Measurements from ENCODE around the gene RAB35.

RAB35 gene

GRCh38 chr12:120132054-120132836, 15.7 kb upstream of the RAB35 start:
- no peak for DNase-seq

- DNase-seq = no peak
Measured at GRCh38 chr12:120131116-120131515, 14.6 kb upstream of the RAB35 start.

GRCh38 chr12:120130011-120130410, 13.5 kb upstream of the RAB35 start:
- no peak for DNase-seq

- DNase-seq = peak; percentile 90 to 93 (median 93)
Measured at GRCh38 chr12:120126635-120127005, 10.1 kb upstream of the RAB35 start.

GRCh38 chr12:120125792-120126634, 9.5 kb upstream of the RAB35 start:
- DNase-seq = no peak

DNA sequence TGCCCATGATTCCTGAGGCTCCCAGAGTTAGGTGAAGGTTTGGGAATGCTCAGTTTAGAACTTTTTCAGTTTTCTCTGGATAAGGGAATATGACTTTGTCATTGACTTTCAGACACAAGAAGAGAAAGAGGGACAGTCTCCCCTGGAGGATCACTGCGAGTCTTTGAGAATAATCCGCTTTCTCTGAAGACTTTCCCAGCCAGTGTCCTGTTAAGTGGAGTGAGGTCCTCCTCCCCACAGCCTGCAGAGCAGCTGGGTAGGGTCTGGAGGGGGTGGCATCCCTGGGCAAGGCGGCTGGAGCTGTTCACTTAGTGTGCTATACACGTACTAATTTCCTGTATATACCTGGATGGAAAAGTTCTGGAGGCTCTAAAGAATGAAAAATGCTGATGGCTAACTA, 8.5 kb upstream of the RAB35 start:
- no peak for DNase-seq

GRCh38 chr12:120121766-120122293, 5.3 kb upstream of the RAB35 start:
- DNase-seq = peak; percentile 14 to 56 (median 46)

- DNase-seq = no peak
Measured at GRCh38 chr12:120121343-120121742, 4.8 kb upstream of the RAB35 start.

DNA sequence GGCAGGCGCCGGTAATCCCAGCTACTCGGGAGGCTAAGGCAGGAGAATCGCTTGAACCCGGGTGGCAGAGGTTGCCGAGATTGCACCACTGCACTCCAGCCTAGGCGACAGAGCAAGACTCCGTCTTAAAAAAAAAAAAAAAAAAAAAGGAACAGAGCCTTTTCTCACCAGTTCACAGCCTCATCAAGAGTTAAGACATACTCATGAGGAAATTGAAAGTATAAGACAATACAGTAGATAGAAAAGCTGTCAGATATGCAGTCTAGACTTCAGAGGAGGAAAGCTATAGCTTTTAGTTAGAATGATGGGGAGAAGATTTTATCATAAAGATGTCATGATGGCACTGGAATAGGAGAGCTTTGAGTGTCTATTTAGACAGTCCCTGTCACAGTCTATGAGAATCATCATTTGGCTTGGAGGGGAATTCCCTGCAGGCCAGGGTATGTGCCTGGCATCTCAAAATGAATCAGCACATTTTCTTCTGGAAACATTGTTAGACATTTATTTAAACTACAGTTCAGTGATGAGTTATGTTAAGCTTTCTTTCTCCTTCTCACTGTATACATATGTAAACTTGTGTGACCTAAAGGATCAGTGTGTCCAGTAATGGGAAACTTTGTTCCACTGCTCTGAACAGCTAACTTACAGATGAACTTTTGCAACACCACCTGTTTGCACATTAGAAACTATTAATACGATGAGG, 2.9 kb upstream of the RAB35 start:
- peak; percentile 71 to 84 (median 76) for DNase-seq

DNA sequence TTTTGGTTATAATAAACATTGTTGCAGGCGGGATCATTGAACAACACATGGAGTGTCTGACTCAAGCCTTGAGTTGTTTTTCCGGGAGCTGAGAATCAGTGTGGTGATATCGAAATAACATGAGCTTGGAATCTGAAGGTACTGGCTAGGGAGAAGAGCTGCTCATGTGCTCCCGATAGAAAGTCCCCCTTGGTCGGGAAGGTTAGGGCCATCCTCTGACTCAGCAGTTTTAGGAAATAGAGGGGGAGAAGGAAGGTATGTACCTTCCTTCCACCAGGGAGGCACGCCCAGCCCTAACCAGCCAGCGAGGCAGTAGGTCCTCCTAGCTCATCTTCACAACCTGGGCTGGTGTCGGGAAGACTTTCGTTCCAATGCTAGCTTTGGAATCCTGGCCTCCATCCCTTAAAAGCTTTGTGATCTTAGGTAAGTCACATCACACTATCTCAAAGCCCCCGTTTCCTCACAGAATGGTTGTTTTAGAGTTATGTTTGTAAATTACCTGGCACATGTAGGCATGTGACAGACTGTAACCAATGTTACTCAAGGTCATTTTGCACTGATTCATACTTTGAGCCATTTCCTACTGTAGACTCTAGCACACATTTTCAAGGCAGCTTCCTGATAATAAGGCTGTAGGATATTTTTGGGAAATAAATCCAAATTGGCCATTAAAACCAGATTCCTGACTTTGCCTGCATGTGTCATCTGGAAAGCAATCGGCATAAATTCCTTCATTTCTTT, 1.9 kb upstream of the RAB35 start:
- peak; percentile 17 to 56 (median 46) for DNase-seq

DNA sequence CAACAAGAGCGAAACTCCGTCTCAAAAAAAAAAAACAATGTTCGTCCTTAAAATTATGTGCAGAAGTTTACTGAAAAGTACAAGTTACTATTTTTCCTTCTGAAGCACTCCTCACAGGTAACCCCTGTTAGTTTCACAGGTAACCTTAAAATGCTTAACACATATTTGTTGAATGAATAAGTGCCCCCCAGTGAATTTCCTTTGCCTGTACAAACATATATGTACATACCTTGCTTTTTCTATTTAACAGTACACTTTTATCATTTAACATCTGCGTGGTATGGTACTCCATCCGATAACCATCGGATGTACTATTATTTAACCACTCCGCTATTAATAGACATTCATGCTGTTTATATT, 1.4 kb upstream of the RAB35 start:
- DNase-seq = no peak

DNA sequence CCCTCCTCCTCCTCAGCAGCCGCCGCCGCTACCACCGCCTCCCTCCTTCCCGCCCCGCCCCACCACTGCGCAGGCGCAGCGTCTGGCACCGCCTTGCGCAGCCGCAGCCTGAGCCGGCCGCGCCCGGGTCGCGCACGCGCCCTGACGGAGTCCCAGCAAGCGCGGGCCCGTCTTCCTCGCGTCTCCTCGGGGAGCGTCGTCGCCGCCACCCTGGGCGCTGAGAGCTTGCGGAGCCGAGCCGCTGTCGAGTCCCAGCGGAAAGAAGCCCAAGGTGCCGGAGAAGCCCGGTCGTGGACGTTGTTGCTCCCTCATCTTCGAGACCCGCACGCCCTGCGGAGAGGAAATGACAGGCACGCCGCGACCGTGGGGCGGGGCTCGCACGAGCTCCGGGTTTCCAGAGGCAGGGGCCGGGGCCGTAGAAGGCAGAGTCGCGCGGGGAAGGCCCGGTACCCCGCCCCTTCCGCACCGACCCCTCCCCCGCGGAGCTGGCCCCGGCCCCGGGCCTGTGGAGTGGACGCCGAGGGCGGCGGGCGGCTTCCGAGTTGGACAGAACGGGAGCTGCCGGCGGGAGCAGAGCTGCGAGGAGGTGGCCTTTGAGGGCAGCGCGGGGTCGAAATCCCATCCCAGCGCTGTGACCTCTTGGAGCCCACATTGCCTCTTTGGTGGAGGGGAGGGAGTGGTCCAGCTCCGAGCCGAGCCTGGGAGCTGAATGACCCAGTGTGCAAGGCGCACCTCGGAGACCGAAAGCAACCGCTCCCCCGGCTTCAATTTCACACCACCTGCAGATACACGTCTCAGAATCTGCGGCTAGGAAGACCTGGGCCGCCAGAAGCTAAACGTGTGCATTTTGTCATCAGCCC, 469 bp upstream of the RAB35 start:
- peak; percentile 96 to 99 (median 99) for DNase-seq

DNA sequence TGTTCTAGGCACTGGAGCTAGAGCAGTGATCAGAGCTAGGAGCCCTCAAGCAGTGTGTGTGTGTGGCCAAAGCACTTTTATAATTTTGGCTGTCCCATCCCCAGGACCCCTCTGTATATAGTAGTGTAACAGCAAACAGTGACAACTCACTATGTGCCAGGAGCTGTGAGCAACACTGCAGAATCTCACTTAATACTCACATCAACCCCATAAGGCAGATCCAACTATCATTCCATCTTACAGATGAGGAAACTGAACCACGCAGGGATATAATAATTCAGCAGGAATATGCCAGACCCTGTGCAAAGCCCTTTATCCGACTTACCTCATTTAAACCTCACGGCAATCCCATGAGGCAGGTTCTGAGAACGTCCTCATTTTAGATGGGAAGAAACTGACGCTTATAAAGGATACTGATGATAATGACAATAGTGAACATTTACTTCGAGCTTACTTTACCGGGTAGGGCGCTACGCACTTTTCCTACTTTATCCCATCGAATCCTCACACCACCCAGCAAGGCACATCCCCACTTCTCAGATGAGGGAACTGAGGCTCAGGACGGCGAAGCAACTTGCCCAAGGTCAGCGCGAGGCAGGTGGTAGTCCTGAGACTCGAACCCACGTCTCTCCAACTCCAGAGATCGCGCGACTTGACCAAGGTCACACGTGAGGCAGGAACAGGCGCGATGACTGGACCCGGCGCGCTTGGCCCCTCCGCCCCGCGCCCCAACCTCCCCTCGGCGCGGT, 687 bp downstream of the RAB35 start:
- DNase-seq = peak; percentile 53 to 70 (median 56)

DNA sequence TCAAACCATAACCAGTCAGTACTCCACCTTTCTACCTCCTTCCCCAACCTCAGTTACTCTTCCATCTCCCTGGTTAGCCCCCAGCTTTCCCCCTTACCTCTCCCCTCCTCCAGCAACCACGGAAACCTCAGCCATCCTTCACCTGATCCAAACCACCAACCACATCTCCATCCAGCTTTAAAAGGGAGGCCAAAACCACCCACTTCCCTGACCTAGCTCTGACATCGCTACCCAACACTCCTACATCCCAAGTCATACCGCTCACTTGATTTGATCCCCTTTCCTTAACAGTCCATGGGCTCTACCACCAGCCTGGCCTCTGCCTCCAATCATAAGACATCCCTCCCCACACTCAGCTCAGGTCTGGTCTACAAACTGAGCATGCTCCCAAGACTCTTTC, 1.5 kb downstream of the RAB35 start:
- peak in 2 of 3 donors; percentile 28 to 35 for DNase-seq

DNA sequence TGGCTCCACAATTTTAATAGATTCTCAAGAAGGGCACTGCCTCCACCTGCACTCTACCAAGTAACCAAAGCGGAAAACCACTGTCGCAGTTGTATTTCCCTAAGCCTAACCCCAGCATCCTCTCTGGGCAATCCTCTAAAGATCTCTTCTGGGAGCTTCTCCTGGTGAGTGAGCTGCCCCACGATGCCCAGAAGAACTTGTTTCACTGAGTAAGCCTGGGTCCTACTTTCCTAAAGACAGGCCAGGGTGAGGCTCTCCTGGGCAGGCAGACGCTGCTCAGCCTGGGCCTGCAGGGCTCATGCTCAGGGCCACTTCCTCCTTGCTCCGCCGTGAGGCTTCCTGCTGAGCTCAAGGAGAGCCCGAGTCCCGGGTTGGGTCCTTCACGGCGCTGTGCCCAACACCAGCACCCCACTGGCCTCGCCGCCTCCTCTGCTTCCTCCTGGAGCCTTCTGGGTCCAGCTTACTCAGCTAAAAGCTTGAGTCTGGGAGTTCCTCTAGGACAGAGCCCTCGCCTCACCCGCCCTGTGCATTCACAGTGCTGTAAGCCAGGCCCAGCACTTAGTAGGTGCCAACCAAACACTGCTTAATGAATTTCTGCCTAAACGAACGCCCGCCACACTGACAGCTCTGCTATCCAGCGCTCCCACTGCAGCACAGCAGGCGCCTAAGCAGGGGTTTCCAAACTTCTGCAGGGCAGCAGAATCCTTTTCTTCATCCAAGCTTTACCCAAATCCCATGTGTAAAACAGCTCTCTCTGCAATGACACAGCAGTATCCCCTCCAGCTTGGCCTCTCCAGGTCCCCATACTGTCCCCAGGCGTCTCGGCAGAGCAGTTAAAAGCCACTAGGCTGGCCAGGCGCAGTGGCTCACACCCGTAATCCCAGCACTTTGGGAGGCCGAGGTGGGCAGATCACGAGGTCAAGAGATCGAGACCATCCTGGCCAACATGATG, 5.7 kb downstream of the RAB35 start:
- peak; percentile 93 to 95 (median 95) for DNase-seq

GRCh38 chr12:120109570-120110267, 6.8 kb downstream of the RAB35 start:
- no peak for DNase-seq

DNA sequence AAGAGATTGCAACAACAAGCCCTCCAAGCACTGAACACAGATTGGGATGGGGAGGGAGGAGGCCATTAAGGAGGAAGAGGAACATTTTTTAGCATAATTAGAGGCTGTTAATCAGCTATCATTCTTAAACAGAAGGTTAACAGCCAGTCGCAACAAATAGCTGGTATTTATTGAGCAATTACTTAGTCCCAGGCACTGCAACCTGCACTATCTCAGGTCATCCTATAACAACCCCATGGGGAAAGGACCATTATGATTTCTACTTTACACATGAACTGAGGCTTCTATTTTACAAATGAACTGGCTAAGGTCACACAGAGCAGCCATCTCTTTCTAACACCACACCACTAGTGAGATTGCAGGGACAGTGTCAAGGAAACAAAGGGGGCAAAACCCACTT, 10.4 kb downstream of the RAB35 start:
- no peak for DNase-seq

GRCh38 chr12:120103371-120103770, 13.2 kb downstream of the RAB35 start:
- no peak for DNase-seq

GRCh38 chr12:120103044-120103338, 13.6 kb downstream of the RAB35 start:
- DNase-seq = no peak
